NCI-H2196 treated with DMSO at 0.1 percent for 48 hours (cell line): Measurements from ENCODE around the gene SNX10.

ENCODE experiments used
- DNase-seq: peaks from one replicate; lab custom pipeline; 2025; ENCODE audit not compliant: unreplicated experiment; lab: John Stamatoyannopoulos, UW

The SNX10 gene

GRCh38 chr7:26365901-26366275 lies 74.2 kb downstream of the SNX10 start:
- DNase-seq = no peak

- no peak for DNase-seq
Measured at GRCh38 chr7:26367219-26367711, 75.6 kb downstream of the SNX10 start.

GRCh38 chr7:26368542-26368941 lies 76.9 kb downstream of the SNX10 start:
- DNase-seq = no peak

GRCh38 chr7:26369593-26369992 lies 77.9 kb downstream of the SNX10 start:
- peak; percentile 49 for DNase-seq

- no peak for DNase-seq
Measured at GRCh38 chr7:26370011-26370410, 78.3 kb downstream of the SNX10 start.

- DNase-seq = no peak
Measured at GRCh38 chr7:26372249-26372648, 80.6 kb downstream of the SNX10 start.

GRCh38 chr7:26372704-26373103 lies 81.0 kb downstream of the SNX10 start:
- no peak for DNase-seq

GRCh38 chr7:26374647-26375373 lies 83.1 kb downstream of the SNX10 start:
- DNase-seq = no peak

GRCh38 chr7:26375726-26376174 lies 84.1 kb downstream of the SNX10 start:
- peak; percentile 49 for DNase-seq

- DNase-seq = peak; percentile 77
Measured at GRCh38 chr7:26376175-26376917, 84.7 kb downstream of the SNX10 start.

GRCh38 chr7:26378016-26378415 lies 86.4 kb downstream of the SNX10 start:
- no peak for DNase-seq

GRCh38 chr7:26379711-26380110 lies 88.0 kb downstream of the SNX10 start:
- no peak for DNase-seq

GRCh38 chr7:26381476-26382353 lies 90.1 kb downstream of the SNX10 start:
- no peak for DNase-seq

GRCh38 chr7:26385240-26385639 lies 93.6 kb downstream of the SNX10 start:
- DNase-seq = no peak

GRCh38 chr7:26387731-26388130 lies 96.1 kb downstream of the SNX10 start:
- no peak for DNase-seq

- DNase-seq = no peak
Measured at GRCh38 chr7:26388256-26388655, 96.6 kb downstream of the SNX10 start.

- no peak for DNase-seq
Measured at GRCh38 chr7:26390016-26390415, 98.4 kb downstream of the SNX10 start.

GRCh38 chr7:26393818-26394217 lies 102.2 kb downstream of the SNX10 start:
- no peak for DNase-seq

GRCh38 chr7:26397332-26397731 lies 105.7 kb downstream of the SNX10 start:
- no peak for DNase-seq

- peak; percentile 55 for DNase-seq
Measured at GRCh38 chr7:26397796-26398426, 106.2 kb downstream of the SNX10 start.

- peak; percentile 72 for DNase-seq
Measured at GRCh38 chr7:26398427-26398755, 106.7 kb downstream of the SNX10 start.
